DND-41 (cell line): ENCODE measurements around the gene ZNF471.

Experiments
- CTCF ChIP-seq: IDR thresholded peaks from 2 replicates; pipeline ENCODE4 v1.5.1; 2012; ENCODE audit warnings: borderline replicate concordance, low read length, moderate library complexity, mild to moderate bottlenecking; ENCODE audit not compliant: poor library complexity, severe bottlenecking; ENCODE audit errors: extremely low read depth
- EZH2 ChIP-seq: IDR thresholded peaks from 3 replicates; pipeline ENCODE4 v1.6.1; 2012; ENCODE audit warnings: borderline replicate concordance, low read depth, mild to moderate bottlenecking, moderate library complexity, low read length, inconsistent platforms; ENCODE audit not compliant: severe bottlenecking

GRCh38 chr19:56538254-56538760, 30.7 kb downstream of the ZNF471 start:
- no peak for TF ChIP-seq CTCF
- no peak for TF ChIP-seq EZH2
